Activated T-cell treated with anti-CD3 and anti-CD28 coated beads, Interleukin-2, amount 50 U/mL, for 48 hours (primary cell): ENCODE results near the gene PHOX2A.

Experiments
- DNase-seq, 2 experiments: peaks; one replicate each; pipeline ENCODE4 v3.0.0-alpha.2; 2020

Gene PHOX2A

GRCh38 chr11:72247584-72247983 is 3.6 kb upstream of the PHOX2A start:
- DNase-seq = no peak

GRCh38 chr11:72245263-72245816 is 1.4 kb upstream of the PHOX2A start:
- DNase-seq = no peak

- no peak for DNase-seq
These were observed 636 bp upstream of the PHOX2A start for GRCh38 chr11:72244361-72245262.

- DNase-seq = no peak
These were observed 560 bp downstream of the PHOX2A start for GRCh38 chr11:72243173-72244059.

- DNase-seq = no peak
These were observed 1.8 kb downstream of the PHOX2A start for GRCh38 chr11:72242141-72242540.

GRCh38 chr11:72241291-72241781 is 2.6 kb downstream of the PHOX2A start:
- DNase-seq = no peak

GRCh38 chr11:72240461-72241290 is 3.3 kb downstream of the PHOX2A start:
- peak; percentile 44 to 46 for DNase-seq

GRCh38 chr11:72239849-72240460 is 4.0 kb downstream of the PHOX2A start:
- peak in 1 of 2 experiments; percentile 38 for DNase-seq

GRCh38 chr11:72239313-72239848 is 4.6 kb downstream of the PHOX2A start:
- DNase-seq = peak in 1 of 2 experiments; percentile 38

GRCh38 chr11:72238492-72239312 is 5.3 kb downstream of the PHOX2A start:
- no peak for DNase-seq

GRCh38 chr11:72238040-72238450 is 5.9 kb downstream of the PHOX2A start:
- peak; percentile 66 to 75 for DNase-seq

GRCh38 chr11:72237112-72237931 is 6.7 kb downstream of the PHOX2A start:
- DNase-seq = no peak

GRCh38 chr11:72236774-72237111 is 7.2 kb downstream of the PHOX2A start:
- DNase-seq = no peak

GRCh38 chr11:72236083-72236697 is 7.8 kb downstream of the PHOX2A start:
- DNase-seq = no peak

GRCh38 chr11:72235351-72236057 is 8.5 kb downstream of the PHOX2A start:
- DNase-seq = no peak

- DNase-seq = no peak
These were observed 9.1 kb downstream of the PHOX2A start for GRCh38 chr11:72234920-72235319.

GRCh38 chr11:72234514-72234830 is 9.5 kb downstream of the PHOX2A start:
- no peak for DNase-seq

GRCh38 chr11:72233773-72234513 is 10.0 kb downstream of the PHOX2A start:
- DNase-seq = no peak
